KBM-7 (cell line): ENCODE results near the gene BCAR3.

Experiments used
- DNase-seq: peaks from one replicate; pipeline ENCODE4 v3.0.0-alpha.2; 2015
- in situ Hi-C: fragments of 300-500 bp; cut with MboI; formaldehyde crosslinking; loops from 2 replicates; pipeline ENCODE4 v1.14.3; 2020; ENCODE audit warnings: low sequenced_read_pairs, low pct_unique_long_range_greater_than_20kb, mixed read lengths

The BCAR3 gene

GRCh38 chr1:93546162-93546863 is 135.3 kb downstream of the BCAR3 start:
- in situ Hi-C loops = no loop called here
- DNase-seq = no peak

GRCh38 chr1:93542398-93542797 is 139.2 kb downstream of the BCAR3 start:
- in situ Hi-C loops = no loop called here
- DNase-seq = no peak

GRCh38 chr1:93541045-93541444 is 140.6 kb downstream of the BCAR3 start:
- DNase-seq = no peak
- in situ Hi-C loops = no loop called here

GRCh38 chr1:93537924-93538323 is 143.7 kb downstream of the BCAR3 start:
- in situ Hi-C loops = no loop called here
- DNase-seq = no peak

GRCh38 chr1:93537396-93537795 is 144.2 kb downstream of the BCAR3 start:
- in situ Hi-C loops = no loop called here

GRCh38 chr1:93533677-93534076 is 148.0 kb downstream of the BCAR3 start:
- in situ Hi-C loops = no loop called here
- DNase-seq = no peak

More at GRCh38 chr1:93537396-93537795, 144.2 kb downstream of the BCAR3 start:
- DNase-seq = no peak

GRCh38 chr1:93532780-93533378 is 148.8 kb downstream of the BCAR3 start:
- DNase-seq = no peak
- in situ Hi-C loops = no loop called here

- DNase-seq = no peak
- in situ Hi-C loops = no loop called here
These were observed 150.4 kb downstream of the BCAR3 start for GRCh38 chr1:93531193-93531592.

- DNase-seq = peak; percentile 47
- in situ Hi-C loops = no loop called here
These were observed 153.2 kb downstream of the BCAR3 start for GRCh38 chr1:93528412-93528811.

- no peak for DNase-seq
- in situ Hi-C loops = no loop called here
These were observed 155.2 kb downstream of the BCAR3 start for GRCh38 chr1:93526431-93526830.

GRCh38 chr1:93525431-93525830 is 156.2 kb downstream of the BCAR3 start:
- in situ Hi-C loops = no loop called here
- DNase-seq = no peak

- in situ Hi-C loops = no loop called here
These were observed 158.9 kb downstream of the BCAR3 start for GRCh38 chr1:93522721-93523120.

GRCh38 chr1:93521618-93522017 is 160.0 kb downstream of the BCAR3 start:
- in situ Hi-C loops = no loop called here

More at GRCh38 chr1:93522721-93523120, 158.9 kb downstream of the BCAR3 start:
- no peak for DNase-seq

GRCh38 chr1:93519199-93519829 is 162.3 kb downstream of the BCAR3 start:
- in situ Hi-C loops = no loop called here
- DNase-seq = no peak

More at GRCh38 chr1:93521618-93522017, 160.0 kb downstream of the BCAR3 start:
- no peak for DNase-seq

- DNase-seq = no peak
- in situ Hi-C loops = no loop called here
These were observed 163.1 kb downstream of the BCAR3 start for GRCh38 chr1:93518516-93518915.

GRCh38 chr1:93516164-93516563 is 165.5 kb downstream of the BCAR3 start:
- no peak for DNase-seq
- in situ Hi-C loops = no loop called here
